ENCODE data around the gene ZNF444. TPM values are rescaled to one million over a fixed set of nuclear protein-coding genes. Genes with fewer than 3 reads are reported as not detected.
A peak's percentile ranks its signal among the peaks of the same experiment; 100 is the strongest.

The ZNF444 gene
- total RNA-seq, 2 donors from 2014 or later: 50.2 to 58.8 TPM

- Histone ChIP-seq H3K9ac (ENCODE audit: extremely low read depth, low read length, poor library complexity, severe bottlenecking) (no peak overlapping the region), H3K4me3 (ENCODE audit: low read length) (no peak overlapping the region), H3K4me1 (ENCODE audit: control insufficient read depth, insufficient read depth, low read length) (no peaks in the 10 kb centered on the region), H3K27me3 (ENCODE audit: control insufficient read depth, insufficient read depth, low read length, poor library complexity, severe bottlenecking) (no peaks in the 10 kb centered on the region), H3K9me3 (ENCODE audit: control insufficient read depth, low read length) (no peaks in the 10 kb centered on the region), H3K27ac (ENCODE audit: low read depth, low read length) (no peak overlapping the region), H3K36me3 (ENCODE audit: control insufficient read depth, insufficient read depth, low read length) (peaks cover 14% of the 10 kb centered on the region)
- Mint-ChIP-seq H3K27me3 (ENCODE audit: insufficient read depth) (no peaks in the 10 kb centered on the region), H3K4me1 (peaks cover 10% of the 10 kb centered on the region), H3K27ac (no peak overlapping the region), H3K9me3 (no peaks in the 10 kb centered on the region), H3K36me3 (ENCODE audit: low read depth) (peaks cover 22% of the 10 kb centered on the region), H3K4me3 (no peak overlapping the region)
- no peak for TF ChIP-seq CTCF (conservative IDR thresholded peaks at IDR 0.05)
- no peak for DNase-seq
- WGBS, 2 experiments (ENCODE audit: insufficient coverage in 1 of 2, insufficient read length in 1 of 2): 96% methylated on average over 19 to 34 of the region's 34 CpGs
Measured at GRCh38 chr19:56101746-56102535, 39.1 kb upstream of the ZNF444 start.

GRCh38 chr19:56103027-56103614, 38.0 kb upstream of the ZNF444 start:
- Histone ChIP-seq H3K27me3 (ENCODE audit: control insufficient read depth, insufficient read depth, low read length, poor library complexity, severe bottlenecking) (no peaks in the 10 kb centered on the region), H3K4me1 (ENCODE audit: control insufficient read depth, insufficient read depth, low read length) (no peaks in the 10 kb centered on the region), H3K27ac (ENCODE audit: low read depth, low read length) (no peak overlapping the region), H3K4me3 (ENCODE audit: low read length) (no peak overlapping the region), H3K9ac (ENCODE audit: extremely low read depth, low read length, poor library complexity, severe bottlenecking) (no peak overlapping the region), H3K9me3 (ENCODE audit: control insufficient read depth, low read length) (no peaks in the 10 kb centered on the region), H3K36me3 (ENCODE audit: control insufficient read depth, insufficient read depth, low read length) (peaks cover 12% of the 10 kb centered on the region)
- Mint-ChIP-seq H3K9me3 (no peaks in the 10 kb centered on the region), H3K36me3 (ENCODE audit: low read depth) (peaks cover 18% of the 10 kb centered on the region), H3K4me3 (no peak overlapping the region), H3K27ac (no peak overlapping the region), H3K4me1 (peaks cover 10% of the 10 kb centered on the region), H3K27me3 (ENCODE audit: insufficient read depth) (no peaks in the 10 kb centered on the region)
- WGBS, 2 experiments (ENCODE audit: insufficient coverage in 1 of 2, insufficient read length in 1 of 2): 92 to 93% methylated on average over 14 to 20 of the region's 20 CpGs
- no peak for DNase-seq
- TF ChIP-seq CTCF (conservative IDR thresholded peaks at IDR 0.05): no peak

GRCh38 chr19:56104423-56104822, 36.7 kb upstream of the ZNF444 start:
- DNase-seq: no peak
- Histone ChIP-seq H3K36me3 (ENCODE audit: control insufficient read depth, insufficient read depth, low read length) (peaks cover 12% of the 10 kb centered on the region), H3K27ac (ENCODE audit: low read depth, low read length) (no peak overlapping the region), H3K27me3 (ENCODE audit: control insufficient read depth, insufficient read depth, low read length, poor library complexity, severe bottlenecking) (no peaks in the 10 kb centered on the region), H3K4me3 (ENCODE audit: low read length) (no peak overlapping the region), H3K9ac (ENCODE audit: extremely low read depth, low read length, poor library complexity, severe bottlenecking) (no peak overlapping the region), H3K9me3 (ENCODE audit: control insufficient read depth, low read length) (no peaks in the 10 kb centered on the region), H3K4me1 (ENCODE audit: control insufficient read depth, insufficient read depth, low read length) (no peaks in the 10 kb centered on the region)
- peaks cover 10% of the 10 kb centered on the region for H3K4me1 Mint-ChIP-seq
- no peaks in the 10 kb centered on the region for H3K27me3 Mint-ChIP-seq (ENCODE audit: insufficient read depth)
- peaks cover 18% of the 10 kb centered on the region for H3K36me3 Mint-ChIP-seq (ENCODE audit: low read depth)
- no peak for TF ChIP-seq CTCF (conservative IDR thresholded peaks at IDR 0.05)
- H3K9me3 Mint-ChIP-seq: no peaks in the 10 kb centered on the region
- H3K27ac Mint-ChIP-seq: peak overlapping the region; percentile 85
- H3K4me3 Mint-ChIP-seq: no peak overlapping the region
- 97 to 98% methylated on average over 16 to 29 of the region's 29 CpGs for WGBS, 2 experiments (ENCODE audit: insufficient coverage in 1 of 2, insufficient read length in 1 of 2)
